H9 (cell line): ENCODE measurements around the gene HIPK1. TPM values are rescaled to one million over a fixed set of nuclear protein-coding genes. Genes with fewer than 3 reads are reported as not detected.

ENCODE experiments used
- DNase-seq: peaks from one replicate; pipeline ENCODE4 v3.0.0-alpha.2; 2017
- H2AFZ ChIP-seq: one replicate; pipeline ENCODE4 v1.6.1; 2013; ENCODE audit warnings: mild to moderate bottlenecking, low read length, control low read depth, moderate library complexity
- H2AK5ac ChIP-seq: 2 replicates; pipeline ENCODE4 v1.6.1; 2013; ENCODE audit warnings: low read length, control low read depth, mixed read lengths; ENCODE audit not compliant: insufficient read length
- H2BK120ac ChIP-seq: one replicate; pipeline ENCODE4 v1.6.1; 2013; ENCODE audit warnings: low read depth, mild to moderate bottlenecking, low read length, control low read depth, inconsistent platforms; ENCODE audit not compliant: poor library complexity, severe bottlenecking
- H2BK12ac ChIP-seq: 2 replicates; pipeline ENCODE4 v1.6.1; 2013; ENCODE audit warnings: low read length, control low read depth, mixed read lengths, low read depth; ENCODE audit not compliant: insufficient read length
- H2BK15ac ChIP-seq: 2 replicates; pipeline ENCODE4 v1.6.1; 2013; ENCODE audit warnings: low read depth, low read length, control low read depth
- H2BK20ac ChIP-seq: one replicate; pipeline ENCODE4 v1.6.1; 2013; ENCODE audit warnings: low read depth, mild to moderate bottlenecking, low read length, control low read depth, inconsistent platforms; ENCODE audit not compliant: poor library complexity, severe bottlenecking
- H2BK5ac ChIP-seq: 2 replicates; pipeline ENCODE4 v1.6.1; 2013; ENCODE audit warnings: low read length, control low read depth, mixed read lengths; ENCODE audit not compliant: insufficient read length
- H3K14ac ChIP-seq: 2 replicates; pipeline ENCODE4 v1.6.1; 2013; ENCODE audit warnings: low read length, control low read depth; ENCODE audit not compliant: insufficient read depth
- H3K18ac ChIP-seq: 2 replicates; pipeline ENCODE4 v1.6.1; 2013; ENCODE audit warnings: low read depth, mild to moderate bottlenecking, mixed read lengths, low read length, control low read depth; ENCODE audit not compliant: insufficient read length
- H3K23ac ChIP-seq: 2 replicates; pipeline ENCODE4 v1.6.1; 2013; ENCODE audit warnings: low read length, control low read depth, mixed read lengths, low read depth; ENCODE audit not compliant: insufficient read length
- H3K23me2 ChIP-seq: 2 replicates; pipeline ENCODE4 v1.6.1; 2013; ENCODE audit warnings: low read depth, mild to moderate bottlenecking, mixed read lengths, low read length, control low read depth; ENCODE audit not compliant: insufficient read length, poor library complexity, severe bottlenecking
- H3K27ac ChIP-seq: 2 replicates; pipeline ENCODE4 v1.5.1; 2013; ENCODE audit warnings: low read length, control low read depth, mixed read lengths, low read depth; ENCODE audit not compliant: insufficient read length
- H3K27me3 ChIP-seq: 2 replicates; pipeline ENCODE4 v1.6.1; 2013; ENCODE audit warnings: low read length, control low read depth, inconsistent platforms; ENCODE audit not compliant: insufficient read depth
- H3K4ac ChIP-seq: 2 replicates; pipeline ENCODE4 v1.6.1; 2013; ENCODE audit warnings: low read depth, mild to moderate bottlenecking, control low read depth, inconsistent platforms, low read length, moderate library complexity
- H3K4me1 ChIP-seq: 2 replicates; pipeline ENCODE4 v1.6.1; 2013; ENCODE audit warnings: low read length, control low read depth, inconsistent platforms; ENCODE audit not compliant: insufficient read depth
- H3K4me2 ChIP-seq: 2 replicates; pipeline ENCODE4 v1.6.1; 2013; ENCODE audit warnings: low read length, control low read depth, mixed read lengths; ENCODE audit not compliant: insufficient read length, insufficient read depth
- H3K56ac ChIP-seq: 2 replicates; pipeline ENCODE4 v1.6.1; 2013; ENCODE audit warnings: low read depth, mild to moderate bottlenecking, mixed read lengths, low read length, control low read depth; ENCODE audit not compliant: insufficient read length
- H3K79me1 ChIP-seq: 2 replicates; pipeline ENCODE4 v1.6.1; 2013; ENCODE audit warnings: low read depth, mild to moderate bottlenecking, moderate library complexity, low read length, control low read depth, inconsistent platforms; ENCODE audit not compliant: insufficient read depth, poor library complexity, severe bottlenecking
- H3K79me2 ChIP-seq: 2 replicates; pipeline ENCODE4 v1.6.1; 2013; ENCODE audit warnings: low read length, control low read depth, inconsistent platforms; ENCODE audit not compliant: insufficient read depth
- H3K9ac ChIP-seq: 2 replicates; pipeline ENCODE4 v1.6.1; 2013; ENCODE audit warnings: low read length, control low read depth, mixed read lengths; ENCODE audit not compliant: insufficient read length; ENCODE audit errors: extremely low read depth
- H3K9me3 ChIP-seq: one replicate; pipeline ENCODE4 v1.6.1; 2013; ENCODE audit warnings: low read depth, low read length, inconsistent platforms; ENCODE audit not compliant: control insufficient read depth
- H3T11ph ChIP-seq: one replicate; pipeline ENCODE4 v1.6.1; 2013; ENCODE audit warnings: mild to moderate bottlenecking, low read length, control low read depth, inconsistent platforms
- H4K20me1 ChIP-seq: one replicate; pipeline ENCODE4 v1.6.1; 2013; ENCODE audit not compliant: control insufficient read depth, insufficient read length, insufficient read depth
- H4K5ac ChIP-seq: 2 replicates; pipeline ENCODE4 v1.6.1; 2013; ENCODE audit warnings: low read depth, mild to moderate bottlenecking, mixed read lengths, low read length, control low read depth; ENCODE audit not compliant: insufficient read length
- H4K8ac ChIP-seq: replicated peaks from 2 replicates; pipeline ENCODE4 v1.6.1; 2013; ENCODE audit warnings: low read length, control low read depth, mixed read lengths, low read depth; ENCODE audit not compliant: insufficient read length
- H4K91ac ChIP-seq: 2 replicates; pipeline ENCODE4 v1.6.1; 2013; ENCODE audit warnings: low read depth, mild to moderate bottlenecking, moderate library complexity, mixed read lengths, low read length, control low read depth; ENCODE audit not compliant: insufficient read length
- H3K27ac Mint-ChIP-seq, 3 experiments: 2 replicates in 2 of 3; 3 replicates in 1 of 3; pipeline ENCODE4 v1.8.0; 2020 to 2021; ENCODE audit warnings: mixed read lengths in 3 of 3, mild to moderate bottlenecking in 1 of 3, moderate library complexity in 1 of 3
- H3K27me3 Mint-ChIP-seq: 2 replicates; pipeline ENCODE4 v1.8.0; 2021; ENCODE audit warnings: low read depth, mild to moderate bottlenecking, moderate library complexity, mixed read lengths
- H3K36me3 Mint-ChIP-seq, 3 experiments: 2 replicates in 2 of 3; 3 replicates in 1 of 3; pipeline ENCODE4 v1.8.0; 2020 to 2021; ENCODE audit warnings: low read depth in 3 of 3, mixed read lengths in 3 of 3; ENCODE audit not compliant: insufficient read depth in 1 of 3
- H3K4me1 Mint-ChIP-seq, 2 experiments: 2 replicates each; pipeline ENCODE4 v1.8.0; 2020; ENCODE audit warnings: mixed read lengths in 2 of 2
- H3K4me3 Mint-ChIP-seq, 2 experiments: 2 replicates in 1 of 2; 3 replicates in 1 of 2; pipeline ENCODE4 v1.8.0; 2020 to 2021; ENCODE audit warnings: mild to moderate bottlenecking in 2 of 2, mixed read lengths in 2 of 2, moderate library complexity in 1 of 2
- H3K9me3 Mint-ChIP-seq, 2 experiments: 2 replicates in 1 of 2; 3 replicates in 1 of 2; pipeline ENCODE4 v1.8.0; 2020; ENCODE audit warnings: mild to moderate bottlenecking in 2 of 2, mixed read lengths in 2 of 2, moderate library complexity in 1 of 2
- CTCF ChIP-seq: fragments of 200-600 bp; sonication (generic); conservative IDR thresholded peaks from 3 replicates; pipeline ENCODE4 v1.8.0; 2021; ENCODE audit warnings: antibody characterized with exemption, mild to moderate bottlenecking
- WGBS: extraction: QIAGEN DNeasy Blood & Tissue Kit; methylation state at CpG from one replicate; pipeline ENCODE4 v1.1.7; 2013; ENCODE audit warnings: missing lambda C conversion rate, low lambda C conversion rate, mixed read lengths; ENCODE audit not compliant: insufficient read length; ENCODE audit errors: extremely low coverage; 5-methylcytosine and 5-hydroxymethylcytosine counted together
- total RNA-seq: library from RNA; stranded (reverse); gene quantifications from 2 replicates; pipeline ENCODE4 v1.2.1, GENCODE V29; 2021

HIPK1 gene
- total RNA-seq, 1 experiment from 2014 or later, result 65.7 TPM

- Histone ChIP-seq H4K91ac (no peak overlapping the region), H3K4me1 (no peaks in the 10 kb centered on the region), H2BK5ac (no peak overlapping the region), H3K4me2 (no peak overlapping the region), H3K4ac (no peak overlapping the region), H3K27me3 (no peaks in the 10 kb centered on the region), H2AFZ (no peak overlapping the region), H3K23ac (no peak overlapping the region), H2BK12ac (no peak overlapping the region), H3K79me2 (peaks cover 15% of the 10 kb centered on the region; the same call in 1 of the 2 replicates), H4K8ac (no peak overlapping the region), H3K27ac (no peak overlapping the region), H2AK5ac (no peak overlapping the region), H3K14ac (no peak overlapping the region), H3K9me3 (no peaks in the 10 kb centered on the region), H2BK120ac (no peak overlapping the region), H3K9ac (no peak overlapping the region), H3K79me1 (no peaks in the 10 kb centered on the region), H3K23me2 (no peaks in the 10 kb centered on the region), H3K18ac (no peak overlapping the region), H2BK20ac (no peak overlapping the region), H3K56ac (no peak overlapping the region), H3T11ph (no peak overlapping the region), H2BK15ac (no peak overlapping the region), H4K5ac (no peak overlapping the region), H4K20me1 (no peaks in the 10 kb centered on the region)
- DNase-seq, result no peak
- no peaks in the 10 kb centered on the region; a peak in 1 of 5 replicates for H3K9me3 Mint-ChIP-seq
- 100% methylated on average over 1 of the region's 1 CpG for WGBS
- TF ChIP-seq CTCF, result no peak
- peak overlapping the region in 1 of 3 experiments; percentile 24; a peak in 1 of 7 replicates for H3K27ac Mint-ChIP-seq
- peaks cover 12 to 20% (median 14%) of the 10 kb centered on the region in 3 experiments; a peak in 6 of 7 replicates for H3K36me3 Mint-ChIP-seq
- no peaks in the 10 kb centered on the region; the same call in 1 of the 2 replicates for H3K27me3 Mint-ChIP-seq
- H3K4me3 Mint-ChIP-seq, result no peak overlapping the region
- H3K4me1 Mint-ChIP-seq, result peaks cover 23 to 24% of the 10 kb centered on the region in 2 experiments
Measured at GRCh38 chr1:113937146-113937545, 8.0 kb downstream of the HIPK1 start.
